CD4-positive, CD25-positive, alpha-beta regulatory T cell (primary cell): ENCODE data around the gene CD276. TPM values are rescaled to one million over a fixed set of nuclear protein-coding genes. Genes with fewer than 3 reads are reported as not detected.
"Not testable (repeated sequence)": the region's sequence is repeated elsewhere in the genome, so short reads cannot be mapped to it uniquely, and the experiment has no call there.

ENCODE experiments used
- ATAC-seq, 2 donors: fragments of 150-1000 bp; cut with Tn5 transposase; one replicate each; pipeline ENCODE4 v1.10.0; 2021; ENCODE audit warnings: low read depth in 2 of 2, moderate number of reproducible peaks in 2 of 2, moderate library complexity in 1 of 2
- DNase-seq, 3 donors: peaks; one replicate each; pipeline versions ENCODE4 v3.0.0 to v3.0.0-alpha.2; 2012 to 2022; ENCODE audit warnings: mixed read lengths in 1 of 3
- H3K27ac ChIP-seq: one replicate; pipeline ENCODE4 v1.7.0; 2013; ENCODE audit warnings: mild to moderate bottlenecking, low read length; ENCODE audit not compliant: insufficient read depth, poor library complexity, severe bottlenecking
- H3K27me3 ChIP-seq: one replicate; pipeline ENCODE4 v1.7.0; 2013; ENCODE audit warnings: low read length; ENCODE audit not compliant: control insufficient read depth, insufficient read depth
- H3K36me3 ChIP-seq: one replicate; pipeline ENCODE4 v1.7.0; 2013; ENCODE audit warnings: mild to moderate bottlenecking, low read length, moderate library complexity; ENCODE audit not compliant: control insufficient read depth, insufficient read depth
- H3K4me1 ChIP-seq: 2 replicates; pipeline ENCODE4 v1.7.0; 2013; ENCODE audit warnings: mild to moderate bottlenecking, low read length; ENCODE audit not compliant: insufficient read depth, control insufficient read depth, poor library complexity, severe bottlenecking
- H3K4me3 ChIP-seq: one replicate; pipeline ENCODE4 v1.7.0; 2013; ENCODE audit warnings: low read depth, mild to moderate bottlenecking, low read length, moderate library complexity
- H3K9me3 ChIP-seq, 2 experiments: 1 replicate in 1 of 2; 2 replicates in 1 of 2; pipeline ENCODE4 v1.7.0; 2013; ENCODE audit warnings: low read length in 2 of 2, mild to moderate bottlenecking in 1 of 2, moderate library complexity in 1 of 2; ENCODE audit not compliant: control insufficient read depth in 2 of 2
- H3K27ac Mint-ChIP-seq, 3 donors: one replicate each; pipeline ENCODE4 v1.8.0; 2020 to 2022; ENCODE audit warnings: mild to moderate bottlenecking in 3 of 3, mixed read lengths in 3 of 3, moderate library complexity in 2 of 3
- H3K27me3 Mint-ChIP-seq: one replicate; pipeline ENCODE4 v1.8.0; 2022; ENCODE audit warnings: mild to moderate bottlenecking, mixed read lengths
- H3K36me3 Mint-ChIP-seq: one replicate; pipeline ENCODE4 v1.8.0; 2020; ENCODE audit warnings: mixed read lengths
- H3K4me1 Mint-ChIP-seq, 4 donors: one replicate each; pipeline ENCODE4 v1.8.0; 2020 to 2022; ENCODE audit warnings: mixed read lengths in 4 of 4, mild to moderate bottlenecking in 1 of 4
- H3K4me3 Mint-ChIP-seq, 4 donors: one replicate each; pipeline ENCODE4 v1.8.0; 2020 to 2022; ENCODE audit warnings: mild to moderate bottlenecking in 4 of 4, mixed read lengths in 4 of 4, moderate library complexity in 3 of 4
- H3K9me3 Mint-ChIP-seq, 7 donors: one replicate each; pipeline ENCODE4 v1.8.0; 2020 to 2022; ENCODE audit warnings: mixed read lengths in 7 of 7, mild to moderate bottlenecking in 3 of 7, moderate library complexity in 2 of 7
- polyA plus RNA-seq, 4 donors: library from polyadenylated mRNA; unstranded; fragments of 300-500 nt; fragmentation: Illumina TruSeq; gene quantifications; one replicate each; pipeline ENCODE4 v1.2.3, GENCODE V29; 2021
- total RNA-seq: library from RNA; stranded (reverse); gene quantifications from one replicate; pipeline ENCODE4 v1.2.3, GENCODE V29; 2022

The CD276 gene
- total and polyA plus RNA-seq, 5 donors from 2014 or later = not detected

GRCh38 chr15:73724212-73724611 lies 40.0 kb downstream of the CD276 start:
- H3K9me3 Mint-ChIP-seq = peaks cover 0 to 2% (median 0%) of the 10 kb centered on the region in 7 donors
- Histone ChIP-seq H3K36me3 (no peaks in the 10 kb centered on the region), H3K27me3 (no peaks in the 10 kb centered on the region), H3K4me3 (no peak overlapping the region), H3K4me1 (no peaks in the 10 kb centered on the region), H3K9me3 (no peaks in the 10 kb centered on the region), H3K27ac (no peak overlapping the region)
- DNase-seq (no peak), ATAC-seq (no peak)
- H3K27me3 Mint-ChIP-seq = peaks cover 29% of the 10 kb centered on the region
- no peaks in the 10 kb centered on the region for H3K36me3 Mint-ChIP-seq
- no peaks in the 10 kb centered on the region for H3K4me1 Mint-ChIP-seq
- H3K27ac Mint-ChIP-seq = no peak overlapping the region
- H3K4me3 Mint-ChIP-seq = no peak overlapping the region

- Mint-ChIP-seq H3K4me3 (no peak overlapping the region), H3K36me3 (no peaks in the 10 kb centered on the region), H3K27me3 (peaks cover 18% of the 10 kb centered on the region), H3K9me3 (no peaks in the 10 kb centered on the region), H3K27ac (no peak overlapping the region), H3K4me1 (no peaks in the 10 kb centered on the region)
- ATAC-seq (no peak), DNase-seq (no peak)
- Histone ChIP-seq H3K36me3 (no peaks in the 10 kb centered on the region), H3K27me3 (no peaks in the 10 kb centered on the region), H3K27ac (no peak overlapping the region), H3K4me3 (no peak overlapping the region), H3K9me3 (no peaks in the 10 kb centered on the region), H3K4me1 (no peaks in the 10 kb centered on the region)
Observed at GRCh38 chr15:73727330-73727976, 43.3 kb downstream of the CD276 start.

GRCh38 chr15:73732051-73732450 lies 47.9 kb downstream of the CD276 start:
- H3K4me1 Mint-ChIP-seq, ATAC-seq, H3K9me3 Mint-ChIP-seq, H3K36me3 Mint-ChIP-seq, H3K27ac Mint-ChIP-seq, H3K4me3 Mint-ChIP-seq, H3K27ac ChIP-seq, H3K27me3 Mint-ChIP-seq, DNase-seq, H3K36me3 ChIP-seq, H3K4me3 ChIP-seq, H3K27me3 ChIP-seq, H3K4me1 ChIP-seq, H3K9me3 ChIP-seq: not testable (repeated sequence)

GRCh38 chr15:73732930-73733329 lies 48.7 kb downstream of the CD276 start:
- H3K9me3 Mint-ChIP-seq = no peaks in the 10 kb centered on the region
- ATAC-seq = no peak

GRCh38 chr15:73737535-73737934 lies 53.4 kb downstream of the CD276 start:
- H3K36me3 Mint-ChIP-seq = no peaks in the 10 kb centered on the region
- no peaks in the 10 kb centered on the region for H3K9me3 Mint-ChIP-seq
- Histone ChIP-seq H3K9me3 (no peaks in the 10 kb centered on the region), H3K36me3 (no peaks in the 10 kb centered on the region), H3K27me3 (no peaks in the 10 kb centered on the region), H3K27ac (no peak overlapping the region), H3K4me3 (no peak overlapping the region), H3K4me1 (no peaks in the 10 kb centered on the region)
- no peak overlapping the region for H3K4me3 Mint-ChIP-seq
- no peaks in the 10 kb centered on the region for H3K4me1 Mint-ChIP-seq
- no peak for DNase-seq
- no peak overlapping the region for H3K27ac Mint-ChIP-seq
- peaks cover 11% of the 10 kb centered on the region for H3K27me3 Mint-ChIP-seq
- ATAC-seq = no peak

More at GRCh38 chr15:73732930-73733329, 48.7 kb downstream of the CD276 start:
- no peaks in the 10 kb centered on the region for H3K9me3 ChIP-seq
- Mint-ChIP-seq H3K27me3 (peaks cover 4% of the 10 kb centered on the region), H3K36me3 (no peaks in the 10 kb centered on the region), H3K4me3 (no peak overlapping the region), H3K4me1 (no peaks in the 10 kb centered on the region), H3K27ac (no peak overlapping the region)
- no peaks in the 10 kb centered on the region for H3K36me3 ChIP-seq
- no peak overlapping the region for H3K27ac ChIP-seq
- DNase-seq = no peak
- no peak overlapping the region for H3K4me3 ChIP-seq
- H3K27me3 ChIP-seq = no peaks in the 10 kb centered on the region
- no peaks in the 10 kb centered on the region for H3K4me1 ChIP-seq

GRCh38 chr15:73740152-73741048 lies 56.2 kb downstream of the CD276 start:
- H3K27ac Mint-ChIP-seq = no peak overlapping the region
- H3K36me3 ChIP-seq = no peaks in the 10 kb centered on the region
- peaks cover 11% of the 10 kb centered on the region for H3K27me3 Mint-ChIP-seq
- no peaks in the 10 kb centered on the region for H3K27me3 ChIP-seq
- H3K4me3 Mint-ChIP-seq = no peak overlapping the region
- no peak overlapping the region for H3K4me3 ChIP-seq
- ATAC-seq (no peak), DNase-seq (no peak)
- H3K36me3 Mint-ChIP-seq = no peaks in the 10 kb centered on the region
- no peaks in the 10 kb centered on the region for H3K9me3 ChIP-seq
- H3K9me3 Mint-ChIP-seq = no peaks in the 10 kb centered on the region
- H3K27ac ChIP-seq = no peak overlapping the region
- H3K4me1 Mint-ChIP-seq = no peaks in the 10 kb centered on the region
- no peaks in the 10 kb centered on the region for H3K4me1 ChIP-seq

GRCh38 chr15:73741321-73741836 lies 57.2 kb downstream of the CD276 start:
- Histone ChIP-seq H3K4me1 (no peaks in the 10 kb centered on the region), H3K36me3 (no peaks in the 10 kb centered on the region), H3K27me3 (no peaks in the 10 kb centered on the region), H3K27ac (no peak overlapping the region), H3K4me3 (no peak overlapping the region), H3K9me3 (no peaks in the 10 kb centered on the region)
- DNase-seq (no peak), ATAC-seq (no peak)
- Mint-ChIP-seq H3K27ac (no peak overlapping the region), H3K27me3 (peaks cover 15% of the 10 kb centered on the region), H3K4me1 (no peaks in the 10 kb centered on the region), H3K4me3 (no peak overlapping the region), H3K9me3 (no peaks in the 10 kb centered on the region), H3K36me3 (no peaks in the 10 kb centered on the region)
